SK-N-SH (cell line): ENCODE results near the gene SIAH1. TPM values are rescaled to one million over a fixed set of nuclear protein-coding genes. Genes with fewer than 3 reads are reported as not detected.

Source experiments
- CTCF ChIA-PET: fragments of 300-600, 350-600 bp; formaldehyde crosslinking; extraction: SDS; loops from one replicate; lab custom pipeline; 2021; lab: Yijun Ruan, JAX
- POLR2A ChIA-PET: fragments of 350-600 bp; sonication (Branson Sonifier 250); formaldehyde crosslinking; extraction: SDS; loops from one replicate; lab custom pipeline; 2020; ENCODE audit warnings: antibody characterized with exemption, inconsistent platforms; lab: Yijun Ruan, JAX
- DNase-seq: peaks from one replicate; pipeline ENCODE4 v3.0.0; 2012
- H2AFZ ChIP-seq: fragments of 200-600 bp; sonication (generic); 2 replicates; pipeline ENCODE4 v1.8.1; 2016; ENCODE audit warnings: antibody characterized with exemption, mild to moderate bottlenecking, low read depth
- H3F3A ChIP-seq: fragments of 200-600 bp; sonication (generic); replicated peaks from 2 replicates; pipeline ENCODE3; 2016; ENCODE audit warnings: antibody characterized with exemption, mild to moderate bottlenecking; ENCODE audit not compliant: insufficient read depth
- H3K27ac ChIP-seq, 2 experiments: fragments of 200-500 bp in 1 of 2; fragments of 200-600 bp in 1 of 2; sonication (Bioruptor generic) in 1 of 2; sonication (generic), shearing (Covaris generic) in 1 of 2; 2 replicates each; pipeline versions ENCODE4 v1.5.1 to v1.6.1; 2014 to 2016; ENCODE audit warnings: low read depth in 2 of 2, inconsistent platforms in 1 of 2, low read length in 1 of 2, mild to moderate bottlenecking in 1 of 2, mixed read lengths in 1 of 2
- H3K27me3 ChIP-seq: fragments of 200-600 bp; sonication (generic), shearing (Covaris generic); 2 replicates; pipeline ENCODE4 v1.6.1; 2016; ENCODE audit warnings: mixed run types; ENCODE audit not compliant: insufficient read depth
- H3K36me3 ChIP-seq, 2 experiments: fragments of 200-500 bp in 1 of 2; fragments of 200-600 bp in 1 of 2; sonication (Bioruptor generic) in 1 of 2; sonication (generic) in 1 of 2; replicated peaks in 1 of 2; 2 replicates each; pipeline versions ENCODE3 to v1.5.1; 2014 to 2016; ENCODE audit warnings: low read length in 1 of 2, mild to moderate bottlenecking in 1 of 2; ENCODE audit not compliant: insufficient read depth in 2 of 2, control insufficient read depth in 1 of 2
- H3K4me1 ChIP-seq, 2 experiments: fragments of 200-500 bp in 1 of 2; fragments of 200-600 bp in 1 of 2; sonication (Bioruptor generic) in 1 of 2; sonication (generic), shearing (Covaris generic) in 1 of 2; 2 replicates each; pipeline versions ENCODE4 v1.5.1 to v1.6.1; 2014 to 2016; ENCODE audit warnings: low read depth in 1 of 2, low read length in 1 of 2, mixed run types in 1 of 2; ENCODE audit not compliant: insufficient read depth in 2 of 2, control insufficient read depth in 1 of 2
- H3K4me2 ChIP-seq: fragments of 200-600 bp; sonication (generic), shearing (Covaris generic); 2 replicates; pipeline ENCODE4 v1.6.1; 2017; ENCODE audit warnings: mixed run types
- H3K4me3 ChIP-seq, 2 experiments: fragments of 200-500 bp in 1 of 2; fragments of 200-600 bp in 1 of 2; sonication (Bioruptor generic) in 1 of 2; sonication (generic), shearing (Covaris generic) in 1 of 2; 2 replicates each; pipeline versions ENCODE4 v1.5.1 to v1.8.1; 2014 to 2016; ENCODE audit warnings: low read depth in 2 of 2, inconsistent platforms in 1 of 2, low read length in 1 of 2, mild to moderate bottlenecking in 1 of 2, mixed read lengths in 1 of 2, moderate library complexity in 1 of 2
- H3K79me2 ChIP-seq: fragments of 200-600 bp; sonication (generic); 2 replicates; pipeline ENCODE4 v1.8.1; 2017; ENCODE audit warnings: mild to moderate bottlenecking; ENCODE audit not compliant: insufficient read depth
- H3K9ac ChIP-seq: fragments of 200-600 bp; sonication (generic); 2 replicates; pipeline ENCODE4 v1.6.1; 2017; ENCODE audit warnings: mixed run types
- H3K9me2 ChIP-seq: fragments of 200-600 bp; sonication (generic); 2 replicates; pipeline ENCODE4 v1.6.1; 2017; ENCODE audit warnings: mixed run types
- H3K9me3 ChIP-seq: fragments of 200-600 bp; sonication (generic); 2 replicates; pipeline ENCODE4 v1.6.1; 2017; ENCODE audit warnings: mixed run types, mild to moderate bottlenecking, moderate library complexity
- H4K20me1 ChIP-seq: fragments of 200-600 bp; sonication (generic); 2 replicates; pipeline ENCODE4 v1.6.1; 2017; ENCODE audit warnings: mild to moderate bottlenecking, mixed run types; ENCODE audit not compliant: insufficient read depth
- CHD2 ChIP-seq: fragments of 150-350 bp; IDR thresholded peaks from 2 replicates; pipeline ENCODE4 v1.6.1; 2018; ENCODE audit warnings: low read length; ENCODE audit not compliant: partially characterized antibody
- EP300 ChIP-seq, 2 experiments: IDR thresholded peaks; 2 replicates each; pipeline versions ENCODE4 v1.4.0 to v1.6.1; 2012; ENCODE audit warnings: borderline replicate concordance in 1 of 2, low read depth in 1 of 2, low read length in 1 of 2
- FOSL2 ChIP-seq: IDR thresholded peaks from 2 replicates; pipeline ENCODE4 v1.4.0; 2012; ENCODE audit warnings: low read depth, mild to moderate bottlenecking, moderate library complexity, borderline replicate concordance
- FOXJ3 ChIP-seq: sonication (generic); formaldehyde crosslinking; IDR thresholded peaks from 2 replicates; pipeline ENCODE4 v1.5.1; 2020; ENCODE audit warnings: mild to moderate bottlenecking, missing genetic modification reagents
- FOXM1 ChIP-seq: IDR thresholded peaks from 2 replicates; pipeline ENCODE4 v1.4.0; 2012; ENCODE audit warnings: low read depth, mild to moderate bottlenecking
- GABPA ChIP-seq: IDR thresholded peaks from 2 replicates; pipeline ENCODE4 v1.4.0; 2012; ENCODE audit warnings: low read depth, mild to moderate bottlenecking
- JUND ChIP-seq: IDR thresholded peaks from 2 replicates; pipeline ENCODE4 v1.4.0; 2012
- NFIC ChIP-seq: IDR thresholded peaks from 2 replicates; pipeline ENCODE4 v1.4.0; 2012; ENCODE audit warnings: borderline replicate concordance
- NRF1 ChIP-seq: IDR thresholded peaks from 2 replicates; pipeline ENCODE4 v1.6.1; 2012; ENCODE audit warnings: low read depth, mild to moderate bottlenecking, low read length
- POLR2AphosphoS5 ChIP-seq: IDR thresholded peaks from 2 replicates; pipeline ENCODE4 v1.6.1; 2012; ENCODE audit warnings: low read depth, low read length
- RAD21 ChIP-seq: IDR thresholded peaks from 2 replicates; pipeline ENCODE4 v1.6.1; 2012; ENCODE audit warnings: mild to moderate bottlenecking, low read length
- RXRA ChIP-seq: IDR thresholded peaks from 2 replicates; pipeline ENCODE4 v1.4.0; 2012; ENCODE audit warnings: low read depth, mild to moderate bottlenecking, borderline replicate concordance
- SMC3 ChIP-seq: IDR thresholded peaks from 2 replicates; pipeline ENCODE4 v1.6.1; 2012; ENCODE audit warnings: low read depth, low read length, improper control_type of control experiment
- TAF1 ChIP-seq: IDR thresholded peaks from 2 replicates; pipeline ENCODE4 v1.6.1; 2012; ENCODE audit warnings: low read depth, mild to moderate bottlenecking, low read length, moderate library complexity, borderline replicate concordance
- YY1 ChIP-seq: IDR thresholded peaks from 2 replicates; pipeline ENCODE4 v1.4.0; 2012; ENCODE audit warnings: low read depth, mild to moderate bottlenecking
- WGBS: methylation state at CpG from one replicate; pipeline ENCODE4 v1.1.6; 2017; ENCODE audit warnings: low lambda C conversion rate; 5-methylcytosine and 5-hydroxymethylcytosine counted together
- polyA plus RNA-seq, 3 experiments: library from polyadenylated mRNA; depleted of rRNA; stranded (reverse); fragments of >200 nt; gene quantifications; 2 replicates each; pipeline ENCODE4 v1.2.3, GENCODE V29; 2012
- small RNA-seq, 7 experiments: library from RNA; depleted of rRNA; stranded (forward); fragments of <200 nt; gene quantifications; one replicate each; pipeline ENCODE3, GENCODE V24; 2012
- TF ChIP-seq, protein P1 (sequence below): IDR thresholded peaks from 2 replicates; pipeline ENCODE4 v1.6.1; 2012; ENCODE audit warnings: mild to moderate bottlenecking, low read depth, low read length, moderate library complexity
- TF ChIP-seq, protein P2 (sequence below): IDR thresholded peaks from 2 replicates; pipeline ENCODE4 v1.4.0; 2012; ENCODE audit warnings: low read depth
- TF ChIP-seq, protein P3 (sequence below): IDR thresholded peaks from 2 replicates; pipeline ENCODE4 v1.4.0; 2012; ENCODE audit warnings: low read depth, borderline replicate concordance

SIAH1 gene
- polyA plus RNA-seq, 1 of the 3 experiments (the other 2 are of a cell fraction) = 15.4 TPM

GRCh38 chr16:48310908-48311641 lies 74.1 kb downstream of the SIAH1 start:
- POLR2A ChIA-PET = no interaction called here
- 0 out of 2 replicates have a peak, but pooled peaks cover 5% of the 10 kb centered on the region for H3K79me2 ChIP-seq
- H3K36me3 ChIP-seq = peaks cover 22 to 70% of the 10 kb centered on the region in 2 experiments
- no peaks in the 10 kb centered on the region for H4K20me1 ChIP-seq
- H3K27me3 ChIP-seq = no peaks in the 10 kb centered on the region
- H3K9me3 ChIP-seq = peaks cover 15% of the 10 kb centered on the region; the same call in 1 of the 2 replicates
- no peak overlapping the region for H2AFZ ChIP-seq
- no peak overlapping the region for H3K9ac ChIP-seq
- H3K9me2 ChIP-seq = no peaks in the 10 kb centered on the region
- 91% methylated on average over 4 of the region's 4 CpGs for WGBS
- CTCF ChIA-PET = interaction anchor here (1.1 kb wide), 1 partner anchor 15 kb away, joined by 3 read pairs; no protein-coding TSS in a partner anchor
- H3K27ac ChIP-seq = no peak overlapping the region
- no peak overlapping the region for H3K4me2 ChIP-seq
- peaks cover 3% of the 10 kb centered on the region for H3F3A ChIP-seq
- no peaks in the 10 kb centered on the region for H3K4me1 ChIP-seq
- no peak for TF ChIP-seq TAF1
- TF ChIP-seq, protein P1, sequence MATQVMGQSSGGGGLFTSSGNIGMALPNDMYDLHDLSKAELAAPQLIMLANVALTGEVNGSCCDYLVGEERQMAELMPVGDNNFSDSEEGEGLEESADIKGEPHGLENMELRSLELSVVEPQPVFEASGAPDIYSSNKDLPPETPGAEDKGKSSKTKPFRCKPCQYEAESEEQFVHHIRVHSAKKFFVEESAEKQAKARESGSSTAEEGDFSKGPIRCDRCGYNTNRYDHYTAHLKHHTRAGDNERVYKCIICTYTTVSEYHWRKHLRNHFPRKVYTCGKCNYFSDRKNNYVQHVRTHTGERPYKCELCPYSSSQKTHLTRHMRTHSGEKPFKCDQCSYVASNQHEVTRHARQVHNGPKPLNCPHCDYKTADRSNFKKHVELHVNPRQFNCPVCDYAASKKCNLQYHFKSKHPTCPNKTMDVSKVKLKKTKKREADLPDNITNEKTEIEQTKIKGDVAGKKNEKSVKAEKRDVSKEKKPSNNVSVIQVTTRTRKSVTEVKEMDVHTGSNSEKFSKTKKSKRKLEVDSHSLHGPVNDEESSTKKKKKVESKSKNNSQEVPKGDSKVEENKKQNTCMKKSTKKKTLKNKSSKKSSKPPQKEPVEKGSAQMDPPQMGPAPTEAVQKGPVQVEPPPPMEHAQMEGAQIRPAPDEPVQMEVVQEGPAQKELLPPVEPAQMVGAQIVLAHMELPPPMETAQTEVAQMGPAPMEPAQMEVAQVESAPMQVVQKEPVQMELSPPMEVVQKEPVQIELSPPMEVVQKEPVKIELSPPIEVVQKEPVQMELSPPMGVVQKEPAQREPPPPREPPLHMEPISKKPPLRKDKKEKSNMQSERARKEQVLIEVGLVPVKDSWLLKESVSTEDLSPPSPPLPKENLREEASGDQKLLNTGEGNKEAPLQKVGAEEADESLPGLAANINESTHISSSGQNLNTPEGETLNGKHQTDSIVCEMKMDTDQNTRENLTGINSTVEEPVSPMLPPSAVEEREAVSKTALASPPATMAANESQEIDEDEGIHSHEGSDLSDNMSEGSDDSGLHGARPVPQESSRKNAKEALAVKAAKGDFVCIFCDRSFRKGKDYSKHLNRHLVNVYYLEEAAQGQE = no peak
- TF ChIP-seq NFIC = no peak
- TF ChIP-seq CHD2 = no peak
- TF ChIP-seq FOXM1 = no peak
- TF ChIP-seq RXRA = no peak
- no peak for TF ChIP-seq EP300 (IDR thresholded peaks at IDR 0.05; ENCODE audit: borderline replicate concordance in 1 of 2, low read depth in 1 of 2, low read length in 1 of 2)
- TF ChIP-seq SMC3 = no peak
- TF ChIP-seq FOSL2 = no peak
- no peak for TF ChIP-seq POLR2AphosphoS5
- TF ChIP-seq GABPA = no peak
- no peak for TF ChIP-seq JUND
- TF ChIP-seq RAD21 = no peak
- TF ChIP-seq YY1 = no peak
- TF ChIP-seq, protein P2, sequence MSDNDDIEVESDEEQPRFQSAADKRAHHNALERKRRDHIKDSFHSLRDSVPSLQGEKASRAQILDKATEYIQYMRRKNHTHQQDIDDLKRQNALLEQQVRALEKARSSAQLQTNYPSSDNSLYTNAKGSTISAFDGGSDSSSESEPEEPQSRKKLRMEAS = no peak
- no peak for TF ChIP-seq NRF1
- TF ChIP-seq, protein P3, sequence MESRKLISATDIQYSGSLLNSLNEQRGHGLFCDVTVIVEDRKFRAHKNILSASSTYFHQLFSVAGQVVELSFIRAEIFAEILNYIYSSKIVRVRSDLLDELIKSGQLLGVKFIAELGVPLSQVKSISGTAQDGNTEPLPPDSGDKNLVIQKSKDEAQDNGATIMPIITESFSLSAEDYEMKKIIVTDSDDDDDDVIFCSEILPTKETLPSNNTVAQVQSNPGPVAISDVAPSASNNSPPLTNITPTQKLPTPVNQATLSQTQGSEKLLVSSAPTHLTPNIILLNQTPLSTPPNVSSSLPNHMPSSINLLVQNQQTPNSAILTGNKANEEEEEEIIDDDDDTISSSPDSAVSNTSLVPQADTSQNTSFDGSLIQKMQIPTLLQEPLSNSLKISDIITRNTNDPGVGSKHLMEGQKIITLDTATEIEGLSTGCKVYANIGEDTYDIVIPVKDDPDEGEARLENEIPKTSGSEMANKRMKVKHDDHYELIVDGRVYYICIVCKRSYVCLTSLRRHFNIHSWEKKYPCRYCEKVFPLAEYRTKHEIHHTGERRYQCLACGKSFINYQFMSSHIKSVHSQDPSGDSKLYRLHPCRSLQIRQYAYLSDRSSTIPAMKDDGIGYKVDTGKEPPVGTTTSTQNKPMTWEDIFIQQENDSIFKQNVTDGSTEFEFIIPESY = no peak
- TF ChIP-seq FOXJ3 (CRISPR knock-in tag) = no peak
- no peak overlapping the region; a peak in 1 of 4 replicates for H3K4me3 ChIP-seq
- no peak for DNase-seq

Small RNAs within 50 kb of the gene (small RNA-seq; reads per million reads assigned to genes)
- gene RF00017 = 0 reads per million in 7 experiments

Other genes starting within 250 kb of the SIAH1 start
- not detected in 2 replicates for gene ABCC12, start 229.4 kb downstream of the SIAH1 start, polyA plus RNA-seq (2012; rRNA removed)
- 22.4 and 34.8 TPM in 2 replicates for gene LONP2, start 141.1 kb downstream of the SIAH1 start, polyA plus RNA-seq (2012; rRNA removed)
- gene ABCC11, start 137.9 kb downstream of the SIAH1 start, polyA plus RNA-seq (2012; rRNA removed) = 0.07 and 0.16 TPM in 2 replicates
- gene N4BP1, start 224.8 kb upstream of the SIAH1 start, polyA plus RNA-seq (2012; rRNA removed) = 8.8 and 10.2 TPM in 2 replicates